Calu3 (cell line): ENCODE results near the gene DRAXIN. TPM values are rescaled to one million over a fixed set of nuclear protein-coding genes. Genes with fewer than 3 reads are reported as not detected.

Source experiments
- BruUV-seq: library from RNA; stranded (reverse); fragments of 400-500 nt; replicated peaks from 2 replicates; lab custom pipeline; 2021; lab: Mats Ljungman, UMichigan
- CTCF ChIA-PET: fragments of 300-600 bp; sonication (Branson Sonifier 250); formaldehyde crosslinking; loops from one replicate; lab custom pipeline; 2022; ENCODE audit warnings: antibody characterized with exemption; lab: Charles Lee
- DNase-seq: peaks from one replicate; pipeline ENCODE4 v3.0.0; 2022
- H3K27ac Mint-ChIP-seq: one replicate; pipeline ENCODE4 v1.8.0; 2022; ENCODE audit warnings: mixed read lengths; ENCODE audit not compliant: unreplicated experiment
- H3K27me3 Mint-ChIP-seq: one replicate; pipeline ENCODE4 v1.8.0; 2022; ENCODE audit warnings: mixed read lengths; ENCODE audit not compliant: unreplicated experiment
- H3K36me3 Mint-ChIP-seq: one replicate; pipeline ENCODE4 v1.8.0; 2022; ENCODE audit warnings: mild to moderate bottlenecking, moderate library complexity, mixed read lengths; ENCODE audit not compliant: insufficient read depth, unreplicated experiment
- H3K4me1 Mint-ChIP-seq: one replicate; pipeline ENCODE4 v1.8.0; 2022; ENCODE audit warnings: mild to moderate bottlenecking, low read depth, mixed read lengths; ENCODE audit not compliant: unreplicated experiment
- H3K4me3 Mint-ChIP-seq: one replicate; pipeline ENCODE4 v1.8.0; 2022; ENCODE audit warnings: mild to moderate bottlenecking, low read depth, moderate library complexity, mixed read lengths; ENCODE audit not compliant: unreplicated experiment
- H3K9me3 Mint-ChIP-seq: one replicate; pipeline ENCODE4 v1.8.0; 2022; ENCODE audit warnings: low read depth, mixed read lengths; ENCODE audit not compliant: unreplicated experiment
- CTCF ChIP-seq: fragments of 200-600 bp; IDR thresholded peaks from one replicate; pipeline ENCODE4 v1.8.0; 2022; ENCODE audit warnings: antibody characterized with exemption; ENCODE audit not compliant: unreplicated experiment
- intact Hi-C: fragments of 100-400 bp; cut with micrococcal nuclease; formaldehyde crosslinking; loops from one replicate; pipeline ENCODE4 v1.10.0; 2022; ENCODE audit not compliant: unreplicated experiment
- total RNA-seq: library from RNA; stranded (reverse); gene quantifications from 2 replicates; pipeline ENCODE4 v1.2.3, GENCODE V29; 2022

Gene DRAXIN
- total RNA-seq, 1 experiment from 2014 or later, result not detected

- H3K9me3 Mint-ChIP-seq, result no peaks in the 10 kb centered on the region
- H3K27ac Mint-ChIP-seq, result no peak overlapping the region
Observed at GRCh38 chr1:11701551-11701961, 10.0 kb downstream of the DRAXIN start.

GRCh38 chr1:11701981-11702803, 10.7 kb downstream of the DRAXIN start:
- H3K27me3 Mint-ChIP-seq, result peaks cover 18% of the 10 kb centered on the region
- intact Hi-C loops, result no loop called here
- DNase-seq, result no peak
- H3K4me1 Mint-ChIP-seq, result no peaks in the 10 kb centered on the region
- CTCF ChIA-PET, result no interaction called here
- no peaks in the 10 kb centered on the region for H3K9me3 Mint-ChIP-seq
- no peak for TF ChIP-seq CTCF
- peaks cover 4% of the 10 kb centered on the region for H3K36me3 Mint-ChIP-seq
- BruUV-seq, result no TSS peak
- no peak overlapping the region for H3K27ac Mint-ChIP-seq
- H3K4me3 Mint-ChIP-seq, result no peak overlapping the region

More at GRCh38 chr1:11701551-11701961, 10.0 kb downstream of the DRAXIN start:
- no TSS peak for BruUV-seq
- no peak overlapping the region for H3K4me3 Mint-ChIP-seq
- peaks cover 16% of the 10 kb centered on the region for H3K27me3 Mint-ChIP-seq
- no peak for DNase-seq
- no peak for TF ChIP-seq CTCF
- intact Hi-C loops, result no loop called here
- H3K4me1 Mint-ChIP-seq, result no peaks in the 10 kb centered on the region
- CTCF ChIA-PET, result no interaction called here
- H3K36me3 Mint-ChIP-seq, result peaks cover 4% of the 10 kb centered on the region

GRCh38 chr1:11703357-11704193, 12.1 kb downstream of the DRAXIN start:
- Mint-ChIP-seq H3K4me3 (no peak overlapping the region), H3K27me3 (peaks cover 20% of the 10 kb centered on the region), H3K27ac (no peak overlapping the region), H3K36me3 (peaks cover 4% of the 10 kb centered on the region), H3K4me1 (peaks cover under 1% of the 10 kb centered on the region), H3K9me3 (no peaks in the 10 kb centered on the region)
- no TSS peak for BruUV-seq
- DNase-seq, result no peak
- CTCF ChIA-PET, result no interaction called here
- intact Hi-C loops, result no loop called here
- TF ChIP-seq CTCF, result no peak

GRCh38 chr1:11704194-11704529, 12.7 kb downstream of the DRAXIN start:
- Mint-ChIP-seq H3K27ac (no peak overlapping the region), H3K27me3 (peaks cover 20% of the 10 kb centered on the region)
- BruUV-seq, result no TSS peak

More at GRCh38 chr1:11704194-11704529, 12.7 kb downstream of the DRAXIN start:
- H3K36me3 Mint-ChIP-seq, result peaks cover 4% of the 10 kb centered on the region
- CTCF ChIA-PET, result no interaction called here
- H3K4me3 Mint-ChIP-seq, result no peak overlapping the region
- intact Hi-C loops, result no loop called here
- DNase-seq, result no peak
- H3K9me3 Mint-ChIP-seq, result no peaks in the 10 kb centered on the region
- peaks cover 6% of the 10 kb centered on the region for H3K4me1 Mint-ChIP-seq
- no peak for TF ChIP-seq CTCF
